GM18868 (cell line): ENCODE data around the gene MOV10L1.

Experiments
- ATAC-seq: cut with Tn5 transposase; IDR thresholded peaks from one replicate; pipeline ENCODE4 v1.9.1; 2021; ENCODE audit warnings: mild to moderate bottlenecking, moderate library complexity; ENCODE audit not compliant: unreplicated experiment

The MOV10L1 gene

GRCh38 chr22:50089682-50090411, at the start of gene MOV10L1:
Gene MOV10L1, plus strand, starts transcription at chr22:50090006. Its CDS starts 83 bp downstream, at chr22:50090089.
- ATAC-seq = no peak

GRCh38 chr22:50040717-50041116, 49.1 kb upstream of the MOV10L1 start:
- ATAC-seq = no peak

GRCh38 chr22:50041361-50042065, 48.3 kb upstream of the MOV10L1 start:
- ATAC-seq = no peak

- no peak for ATAC-seq
Measured at GRCh38 chr22:50044485-50045118, 45.2 kb upstream of the MOV10L1 start.

- no peak for ATAC-seq
Measured at GRCh38 chr22:50045211-50046018, 44.4 kb upstream of the MOV10L1 start.

GRCh38 chr22:50046019-50046415, 43.8 kb upstream of the MOV10L1 start:
- ATAC-seq = no peak

GRCh38 chr22:50046481-50047245, 43.1 kb upstream of the MOV10L1 start:
- no peak for ATAC-seq

- ATAC-seq = no peak
Measured at GRCh38 chr22:50047346-50047745, 42.5 kb upstream of the MOV10L1 start.

GRCh38 chr22:50048061-50048765, 41.6 kb upstream of the MOV10L1 start:
- no peak for ATAC-seq

GRCh38 chr22:50048836-50049235, 41.0 kb upstream of the MOV10L1 start:
- no peak for ATAC-seq

- ATAC-seq = no peak
Measured at GRCh38 chr22:50049299-50050195, 40.3 kb upstream of the MOV10L1 start.

GRCh38 chr22:50051930-50052329, 37.9 kb upstream of the MOV10L1 start:
- ATAC-seq = no peak

GRCh38 chr22:50053861-50054260, 35.9 kb upstream of the MOV10L1 start:
- ATAC-seq = no peak

GRCh38 chr22:50056214-50056972, 33.4 kb upstream of the MOV10L1 start:
- no peak for ATAC-seq

- ATAC-seq = no peak
Measured at GRCh38 chr22:50057278-50058060, 32.3 kb upstream of the MOV10L1 start.

- no peak for ATAC-seq
Measured at GRCh38 chr22:50058061-50058905, 31.5 kb upstream of the MOV10L1 start, which contains the start of gene TTLL8. Gene TTLL8, minus strand, starts transcription at chr22:50058298.
